Cardiac fibroblast (primary cell): ENCODE measurements around the gene ITGA11.
A peak's percentile ranks its signal among the peaks of the same experiment; 100 is the strongest.

Source experiments
- DNase-seq, 2 donors: peaks; one replicate each; pipeline versions ENCODE4 v3.0.0 to v3.0.0-alpha.2; 2010; ENCODE audit warnings: low read depth in 2 of 2
- H3K4me3 ChIP-seq, 2 donors: replicated peaks in 1 of 2; 1 replicate in 1 of 2; 2 replicates in 1 of 2; pipeline ENCODE4 v1.5.1; 2011; ENCODE audit warnings: low read depth in 2 of 2, low read length in 2 of 2, mild to moderate bottlenecking in 2 of 2, moderate library complexity in 1 of 2
- TF ChIP-seq, protein P1 (sequence below): IDR thresholded peaks from one replicate; pipeline ENCODE4 v1.5.1; 2011; ENCODE audit warnings: low read depth, mild to moderate bottlenecking, low read length, inconsistent platforms

ITGA11 gene

DNA sequence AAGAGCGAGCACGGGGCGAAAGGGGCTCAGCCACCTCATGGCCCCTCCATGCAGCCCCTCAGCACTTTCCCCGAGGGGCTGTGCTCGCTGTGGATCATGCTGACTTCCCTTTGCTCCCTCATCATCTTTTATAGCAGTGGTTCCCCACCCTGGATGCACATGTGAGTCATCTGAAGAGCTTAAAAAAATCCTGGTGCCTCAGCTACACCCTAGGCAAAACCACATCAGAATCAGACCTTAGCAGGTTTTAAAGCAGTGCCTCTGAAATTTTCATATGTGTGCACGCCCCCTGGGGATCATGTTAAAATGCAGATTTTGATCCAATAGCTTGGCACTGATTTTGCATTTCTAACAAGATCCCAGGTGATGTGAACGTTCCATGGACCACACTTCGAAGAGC, 103.5 kb downstream of the ITGA11 start:
- TF ChIP-seq, protein P1, sequence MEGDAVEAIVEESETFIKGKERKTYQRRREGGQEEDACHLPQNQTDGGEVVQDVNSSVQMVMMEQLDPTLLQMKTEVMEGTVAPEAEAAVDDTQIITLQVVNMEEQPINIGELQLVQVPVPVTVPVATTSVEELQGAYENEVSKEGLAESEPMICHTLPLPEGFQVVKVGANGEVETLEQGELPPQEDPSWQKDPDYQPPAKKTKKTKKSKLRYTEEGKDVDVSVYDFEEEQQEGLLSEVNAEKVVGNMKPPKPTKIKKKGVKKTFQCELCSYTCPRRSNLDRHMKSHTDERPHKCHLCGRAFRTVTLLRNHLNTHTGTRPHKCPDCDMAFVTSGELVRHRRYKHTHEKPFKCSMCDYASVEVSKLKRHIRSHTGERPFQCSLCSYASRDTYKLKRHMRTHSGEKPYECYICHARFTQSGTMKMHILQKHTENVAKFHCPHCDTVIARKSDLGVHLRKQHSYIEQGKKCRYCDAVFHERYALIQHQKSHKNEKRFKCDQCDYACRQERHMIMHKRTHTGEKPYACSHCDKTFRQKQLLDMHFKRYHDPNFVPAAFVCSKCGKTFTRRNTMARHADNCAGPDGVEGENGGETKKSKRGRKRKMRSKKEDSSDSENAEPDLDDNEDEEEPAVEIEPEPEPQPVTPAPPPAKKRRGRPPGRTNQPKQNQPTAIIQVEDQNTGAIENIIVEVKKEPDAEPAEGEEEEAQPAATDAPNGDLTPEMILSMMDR = no peak
- no peak overlapping the region for H3K4me3 ChIP-seq
- no peak for DNase-seq

DNA sequence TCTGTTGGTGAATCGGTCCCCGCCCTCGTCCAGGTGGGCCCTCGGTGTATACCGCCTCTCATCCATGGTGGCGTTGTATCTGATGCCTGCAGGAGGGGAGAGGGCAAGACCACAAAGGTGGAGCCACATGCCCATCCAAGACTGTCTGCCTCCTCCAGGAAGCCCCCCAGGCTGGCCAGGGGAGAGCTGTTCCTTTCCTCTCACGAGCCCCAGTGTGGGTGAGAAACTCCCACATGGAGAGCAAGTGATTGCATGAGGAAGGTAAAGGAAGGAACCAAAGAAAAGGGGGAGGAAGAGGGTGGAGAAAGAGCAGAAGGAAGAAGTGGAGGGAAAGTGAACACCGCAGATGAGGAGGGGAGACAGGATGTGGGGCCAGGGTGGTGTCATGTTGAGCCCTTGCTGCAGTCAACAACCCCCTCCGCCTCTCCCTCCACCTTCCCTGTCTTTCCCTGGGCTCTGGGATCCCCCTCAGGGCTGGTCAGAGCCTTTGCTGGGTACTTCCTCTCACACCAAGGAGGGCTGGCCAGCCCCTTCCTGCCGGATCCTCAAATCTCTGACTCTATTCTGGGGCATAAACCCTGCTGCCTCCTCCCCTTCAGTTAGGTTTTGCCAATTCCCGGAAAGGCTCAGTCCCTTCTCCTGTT, 105.1 kb downstream of the ITGA11 start:
- TF ChIP-seq, protein P1 = no peak
- DNase-seq = no peak
- H3K4me3 ChIP-seq = no peak overlapping the region

DNA sequence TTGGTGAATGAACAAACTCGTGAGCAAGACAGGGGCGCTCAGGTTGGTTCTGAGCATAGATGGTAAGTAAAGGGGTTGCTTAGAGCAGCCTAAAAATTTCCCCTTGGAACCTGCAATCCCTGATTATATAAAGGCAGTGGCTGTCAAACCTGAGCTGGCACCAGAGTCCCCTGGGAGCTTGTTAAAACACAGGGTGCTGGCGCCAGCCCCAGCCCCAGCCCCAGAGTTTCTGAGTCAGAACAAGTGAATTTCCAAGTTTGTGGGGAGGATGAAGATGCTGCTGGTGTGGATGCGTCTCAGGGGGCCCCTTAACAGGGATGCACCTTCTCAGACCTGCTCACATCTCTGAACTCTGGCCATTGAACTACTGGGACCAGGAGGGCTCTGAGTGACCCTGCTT, 106.2 kb downstream of the ITGA11 start:
- H3K4me3 ChIP-seq = no peak overlapping the region
- TF ChIP-seq, protein P1 = no peak
- peak in 1 of 2 donors; percentile 53 for DNase-seq

DNA sequence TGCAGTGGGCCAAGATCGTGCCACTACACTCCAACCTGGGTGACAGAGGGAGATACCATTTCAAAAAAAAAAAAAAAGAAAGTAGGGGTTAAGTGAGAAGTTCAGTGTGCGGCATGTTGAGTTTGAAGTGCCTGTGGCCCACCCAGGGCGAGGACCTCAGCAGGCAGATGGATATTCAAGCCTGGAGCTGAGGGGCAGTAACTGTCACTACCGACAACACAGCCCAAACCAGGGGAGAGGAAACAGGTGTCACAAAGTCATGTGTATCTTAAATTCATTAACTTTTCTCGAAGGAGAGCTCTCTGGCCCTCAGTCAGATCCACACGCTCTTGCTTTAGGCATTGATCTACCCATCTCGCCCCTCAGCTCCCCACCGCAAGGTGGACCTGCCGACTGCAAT, 109.2 kb downstream of the ITGA11 start:
- no peak overlapping the region for H3K4me3 ChIP-seq
- TF ChIP-seq, protein P1 = no peak
- DNase-seq = no peak

DNA sequence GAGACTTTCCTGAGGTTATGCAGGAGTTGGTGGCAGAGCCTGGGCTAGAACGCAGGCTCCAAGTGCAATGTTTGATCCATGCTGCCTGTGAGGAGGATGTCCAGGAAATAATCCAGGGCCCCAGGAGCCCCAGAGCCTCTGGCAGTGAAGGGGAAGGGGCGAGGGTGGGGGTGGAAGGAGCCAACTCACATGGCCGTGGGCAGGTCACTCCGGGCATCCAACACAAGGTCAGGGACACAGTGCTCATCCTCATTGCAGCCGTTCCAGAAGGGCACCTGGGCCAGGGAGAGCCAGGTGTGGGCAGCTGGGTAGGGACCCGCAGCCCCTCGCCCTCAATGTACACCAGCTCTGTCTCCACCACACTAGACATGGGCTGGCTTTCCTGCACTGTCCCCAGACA, 110.7 kb downstream of the ITGA11 start:
- TF ChIP-seq, protein P1 = no peak
- DNase-seq = no peak
- H3K4me3 ChIP-seq = no peak overlapping the region

DNA sequence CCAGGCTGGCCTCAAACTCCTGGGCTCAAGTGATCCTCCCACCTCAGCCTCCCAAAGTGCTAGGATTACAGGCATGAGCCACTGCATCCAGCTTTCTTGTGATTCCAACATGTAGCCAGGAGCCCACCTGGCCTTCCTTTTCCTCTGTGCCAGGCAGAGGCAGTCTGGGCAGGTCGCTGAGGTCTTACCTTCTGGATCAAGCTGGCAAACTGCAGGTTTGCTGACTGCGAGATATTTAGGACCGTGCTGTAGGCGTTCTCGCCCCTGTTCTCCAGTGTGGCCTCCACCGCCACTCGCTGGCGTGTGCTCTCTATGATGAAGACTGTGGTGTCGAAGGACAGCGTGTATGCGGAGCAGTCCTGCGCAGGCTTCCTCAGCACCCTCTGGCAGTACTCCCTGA, 112.0 kb downstream of the ITGA11 start:
- H3K4me3 ChIP-seq = no peak overlapping the region
- no peak for DNase-seq
- TF ChIP-seq, protein P1 = no peak
